GM19023 (cell line): ENCODE results near the gene HNMT.
"Not testable (repeated sequence)": the region's sequence is repeated elsewhere in the genome, so short reads cannot be mapped to it uniquely, and the experiment has no call there.

ENCODE experiments used
- ATAC-seq: cut with Tn5 transposase; IDR thresholded peaks from one replicate; pipeline ENCODE4 v1.9.1; 2021; ENCODE audit warnings: mild to moderate bottlenecking, moderate library complexity; ENCODE audit not compliant: unreplicated experiment

Gene HNMT

GRCh38 chr2:137973280-137973679, 9.0 kb downstream of the HNMT start:
- no peak for ATAC-seq

- no peak for ATAC-seq
Observed at GRCh38 chr2:137975280-137976271, 11.3 kb downstream of the HNMT start.

GRCh38 chr2:137976274-137976673, 12.0 kb downstream of the HNMT start:
- ATAC-seq = no peak

- no peak for ATAC-seq
Observed at GRCh38 chr2:137977790-137978189, 13.5 kb downstream of the HNMT start.

GRCh38 chr2:137980459-137980858, 16.2 kb downstream of the HNMT start:
- no peak for ATAC-seq

- ATAC-seq = no peak
Observed at GRCh38 chr2:137981112-137981656, 16.9 kb downstream of the HNMT start.

- no peak for ATAC-seq
Observed at GRCh38 chr2:137983581-137983980, 19.3 kb downstream of the HNMT start.

- ATAC-seq = no peak
Observed at GRCh38 chr2:137986268-137986667, 22.0 kb downstream of the HNMT start.

GRCh38 chr2:137987011-137987410, 22.7 kb downstream of the HNMT start:
- ATAC-seq = no peak

- ATAC-seq = no peak
Observed at GRCh38 chr2:137991078-137991477, 26.8 kb downstream of the HNMT start.

- no peak for ATAC-seq
Observed at GRCh38 chr2:137992039-137992646, 27.9 kb downstream of the HNMT start.

- ATAC-seq = not testable (repeated sequence)
Observed at GRCh38 chr2:137993715-137994476, 29.6 kb downstream of the HNMT start.

- not testable (repeated sequence) for ATAC-seq
Observed at GRCh38 chr2:137995368-137995767, 31.1 kb downstream of the HNMT start.

GRCh38 chr2:137996158-137996557, 31.9 kb downstream of the HNMT start:
- ATAC-seq = not testable (repeated sequence)

- no peak for ATAC-seq
Observed at GRCh38 chr2:137997733-137998132, 33.5 kb downstream of the HNMT start.

GRCh38 chr2:137998503-137998902, 34.2 kb downstream of the HNMT start:
- ATAC-seq = no peak

- ATAC-seq = no peak
Observed at GRCh38 chr2:137999273-137999672, 35.0 kb downstream of the HNMT start.

GRCh38 chr2:138000009-138000408, 35.7 kb downstream of the HNMT start:
- ATAC-seq = no peak

- no peak for ATAC-seq
Observed at GRCh38 chr2:138000796-138001195, 36.5 kb downstream of the HNMT start.

- no peak for ATAC-seq
Observed at GRCh38 chr2:138003411-138003810, 39.1 kb downstream of the HNMT start.

GRCh38 chr2:138007431-138007830, 43.2 kb downstream of the HNMT start:
- no peak for ATAC-seq
